ENCODE results near the gene NRG2. TPM values are rescaled to one million over a fixed set of nuclear protein-coding genes. Genes with fewer than 3 reads are reported as not detected.

NRG2 gene
- total and polyA plus RNA-seq, 2 of the 8 experiments (the other 6 are each of a cell fraction or from before 2014, with no cell fraction given), result 0.27 to 0.54 TPM

DNA sequence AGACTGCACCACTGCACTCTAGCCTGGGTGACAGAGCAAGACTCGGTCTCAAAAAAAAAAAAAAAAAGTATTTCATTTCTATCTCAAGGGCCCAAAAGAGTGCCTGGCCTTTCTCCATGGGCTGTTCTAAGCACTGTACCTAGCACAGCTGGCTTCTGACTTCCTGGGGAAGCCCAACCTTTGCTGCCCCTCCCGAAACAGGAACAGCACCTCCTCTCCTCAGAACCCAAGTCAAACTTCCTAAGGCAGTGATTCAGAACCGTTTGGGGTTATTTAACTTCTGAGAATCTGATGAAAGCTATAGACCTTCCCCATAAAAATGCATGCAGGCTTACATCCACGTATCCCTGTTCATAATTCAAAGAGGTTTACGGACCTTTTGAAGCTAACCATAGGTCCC is 57.8 kb downstream of the NRG2 start (continued):
- TF ChIP-seq, protein P1, sequence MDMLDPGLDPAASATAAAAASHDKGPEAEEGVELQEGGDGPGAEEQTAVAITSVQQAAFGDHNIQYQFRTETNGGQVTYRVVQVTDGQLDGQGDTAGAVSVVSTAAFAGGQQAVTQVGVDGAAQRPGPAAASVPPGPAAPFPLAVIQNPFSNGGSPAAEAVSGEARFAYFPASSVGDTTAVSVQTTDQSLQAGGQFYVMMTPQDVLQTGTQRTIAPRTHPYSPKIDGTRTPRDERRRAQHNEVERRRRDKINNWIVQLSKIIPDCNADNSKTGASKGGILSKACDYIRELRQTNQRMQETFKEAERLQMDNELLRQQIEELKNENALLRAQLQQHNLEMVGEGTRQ (IDR thresholded peaks at IDR 0.05; ENCODE audit: low read length), result no peak
- TF ChIP-seq HDAC6 (IDR thresholded peaks at IDR 0.05; ENCODE audit: low read depth, low read length) (no peak), NANOG (IDR thresholded peaks at IDR 0.05; ENCODE audit: insufficient read depth, low read depth, low read length, poor library complexity, severe bottlenecking) (no peak), KDM5A (IDR thresholded peaks at IDR 0.05; ENCODE audit: low read length) (no peak), SIX5 (IDR thresholded peaks at IDR 0.05; ENCODE audit: low read depth, low read length) (no peak), RAD21 (IDR thresholded peaks at IDR 0.05 in 1 of 2, conservative IDR thresholded peaks at IDR 0.05 in 1 of 2; ENCODE audit: low read depth in 2 of 2, low read length in 2 of 2) (no peak), CBX8 (IDR thresholded peaks at IDR 0.05; ENCODE audit: borderline replicate concordance, low read depth, low read length) (no peak), SP1 (IDR thresholded peaks at IDR 0.05; ENCODE audit: low read depth, low read length) (no peak), HDAC2 (IDR thresholded peaks at IDR 0.05; ENCODE audit: borderline replicate concordance in 1 of 2, low read depth in 2 of 2, low read length in 2 of 2) (no peak)

Data from H1 (cell line).